ENCODE measurements around the gene ZNF432. TPM values are rescaled to one million over a fixed set of nuclear protein-coding genes. Genes with fewer than 3 reads are reported as not detected.
A peak's percentile ranks its signal among the peaks of the same experiment; 100 is the strongest.
"Not testable (repeated sequence)": the region's sequence is repeated elsewhere in the genome, so short reads cannot be mapped to it uniquely, and the experiment has no call there.

The ZNF432 gene
- total RNA-seq, 4 donors from 2014 or later: 5.6 to 41.1 (median 13.4) TPM

GRCh38 chr19:52039169-52039568 is 9.5 kb downstream of the ZNF432 start:
- Histone ChIP-seq H3K27ac (no peak overlapping the region), H3K27me3 (no peaks in the 10 kb centered on the region), H3K36me3 (peaks cover 93% of the 10 kb centered on the region), H3K4me1 (no peaks in the 10 kb centered on the region), H3K4me3 (no peak overlapping the region), H3K9me3 (peaks cover 49% of the 10 kb centered on the region)
- DNase-seq (ENCODE audit: low spot score in 2 of 2): no peak
- WGBS: 99% methylated on average over 4 of the region's 4 CpGs
- TF ChIP-seq POLR2A (IDR thresholded peaks at IDR 0.05) (no peak), CTCF (IDR thresholded peaks at IDR 0.05) (no peak), EP300 (IDR thresholded peaks at IDR 0.05) (no peak), POLR2AphosphoS5 (IDR thresholded peaks at IDR 0.05) (no peak)

GRCh38 chr19:52034051-52034728 is 14.4 kb downstream of the ZNF432 start:
- no peak for TF ChIP-seq CTCF (IDR thresholded peaks at IDR 0.05)
- TF ChIP-seq POLR2AphosphoS5 (IDR thresholded peaks at IDR 0.05): no peak
- no peak for TF ChIP-seq POLR2A (IDR thresholded peaks at IDR 0.05)
- TF ChIP-seq EP300 (IDR thresholded peaks at IDR 0.05): no peak
- no peak overlapping the region for H3K4me3 ChIP-seq
- no peaks in the 10 kb centered on the region for H3K27me3 ChIP-seq
- DNase-seq (ENCODE audit: low spot score in 2 of 2): no peak
- no peaks in the 10 kb centered on the region for H3K4me1 ChIP-seq
- WGBS: 97% methylated on average over 12 of the region's 12 CpGs
- H3K9me3 ChIP-seq: peaks cover 68% of the 10 kb centered on the region
- no peak overlapping the region for H3K27ac ChIP-seq
- peaks cover 55% of the 10 kb centered on the region for H3K36me3 ChIP-seq

GRCh38 chr19:52028780-52029123 is 19.9 kb downstream of the ZNF432 start:
- Histone ChIP-seq H3K4me1 (peaks cover 16% of the 10 kb centered on the region), H3K36me3 (peaks cover 23% of the 10 kb centered on the region), H3K27ac (peak overlapping the region; percentile 88), H3K9me3 (peaks cover 24% of the 10 kb centered on the region), H3K4me3 (peak overlapping the region; percentile 79), H3K27me3 (no peaks in the 10 kb centered on the region)
- TF ChIP-seq CTCF (IDR thresholded peaks at IDR 0.05): no peak
- no peak for TF ChIP-seq EP300 (IDR thresholded peaks at IDR 0.05)
- no peak for TF ChIP-seq POLR2A (IDR thresholded peaks at IDR 0.05)
- no peak for TF ChIP-seq POLR2AphosphoS5 (IDR thresholded peaks at IDR 0.05)
- 24% methylated on average over 5 of the region's 5 CpGs for WGBS
- no peak for DNase-seq (ENCODE audit: low spot score in 2 of 2)

GRCh38 chr19:52028027-52028779 is 20.4 kb downstream of the ZNF432 start, which contains the start of gene ZNF614:
Gene ZNF614 (minus strand): TSS chr19:52028379. CDS start chr19:52025745, 2,634 bp downstream.
- peak within 1 kb of the TSS; percentile 79 for H3K4me3 ChIP-seq
- peaks cover 23% of the 10 kb centered on the region for H3K9me3 ChIP-seq
- peak in 2 of 3 donors; percentile 47 to 50 for TF ChIP-seq POLR2AphosphoS5 (IDR thresholded peaks at IDR 0.05)
- peak in 1 of 2 donors; percentile 39 for TF ChIP-seq POLR2A (IDR thresholded peaks at IDR 0.05)
- no peak for TF ChIP-seq EP300 (IDR thresholded peaks at IDR 0.05)
- H3K36me3 ChIP-seq: peaks cover 28% of the 10 kb centered on the region
- under 1% methylated on average over 48 of the region's 53 CpGs for WGBS
- peaks cover 16% of the 10 kb centered on the region for H3K4me1 ChIP-seq
- H3K27ac ChIP-seq: peak within 1 kb of the TSS; percentile 88
- DNase-seq (ENCODE audit: low spot score in 2 of 2): peak; percentile 83 to 89
- no peaks in the 10 kb centered on the region for H3K27me3 ChIP-seq

- peaks cover 28% of the 10 kb centered on the region for H3K9me3 ChIP-seq
- not testable (repeated sequence) for DNase-seq (ENCODE audit: low spot score in 2 of 2); H3K4me3 ChIP-seq; H3K27me3 ChIP-seq; H3K27ac ChIP-seq
- peaks cover 16% of the 10 kb centered on the region for H3K4me1 ChIP-seq
- WGBS: 82% methylated on average over 15 of the region's 15 CpGs
- peaks cover 45% of the 10 kb centered on the region for H3K36me3 ChIP-seq
Measured at GRCh38 chr19:52026255-52026990, 22.2 kb downstream of the ZNF432 start.

- peaks cover 65% of the 10 kb centered on the region for H3K36me3 ChIP-seq
- 95% methylated on average over 4 of the region's 4 CpGs for WGBS
- peaks cover 43% of the 10 kb centered on the region for H3K9me3 ChIP-seq
- peaks cover 16% of the 10 kb centered on the region for H3K4me1 ChIP-seq
- not testable (repeated sequence) for H3K27me3 ChIP-seq; H3K27ac ChIP-seq; DNase-seq (ENCODE audit: low spot score in 2 of 2); H3K4me3 ChIP-seq
Measured at GRCh38 chr19:52024478-52024877, 24.2 kb downstream of the ZNF432 start.

Measured in suprapubic skin (tissue), 4 donors.